ENCODE measurements around the gene EHD1. TPM values are rescaled to one million over a fixed set of nuclear protein-coding genes. Genes with fewer than 3 reads are reported as not detected.

The EHD1 gene
- polyA plus RNA-seq, 10 donors: 64.4 to 115 (median 92.9) TPM

DNA sequence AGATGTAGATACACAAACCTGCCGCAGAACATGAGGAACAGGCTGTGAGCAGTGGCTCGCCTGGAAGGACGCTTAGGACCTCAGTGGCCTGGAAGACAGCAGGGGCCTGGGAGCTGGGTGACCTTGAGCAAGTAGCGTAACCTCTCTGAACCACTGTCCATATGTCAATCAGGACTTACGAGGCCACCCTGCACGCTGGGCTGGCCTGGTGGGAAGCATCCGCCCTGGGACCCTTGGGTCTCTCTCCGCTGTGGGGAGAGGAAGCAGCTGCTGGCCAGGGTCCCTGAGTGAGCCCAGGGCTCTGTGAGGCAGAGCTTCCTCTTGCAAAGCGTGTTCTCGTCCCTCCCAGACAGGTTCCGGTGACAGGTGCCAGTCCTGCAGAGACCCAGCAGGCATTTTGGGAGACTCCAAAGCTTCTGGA lies 14.0 kb upstream of the EHD1 start:
- no peak for DNase-seq

DNA sequence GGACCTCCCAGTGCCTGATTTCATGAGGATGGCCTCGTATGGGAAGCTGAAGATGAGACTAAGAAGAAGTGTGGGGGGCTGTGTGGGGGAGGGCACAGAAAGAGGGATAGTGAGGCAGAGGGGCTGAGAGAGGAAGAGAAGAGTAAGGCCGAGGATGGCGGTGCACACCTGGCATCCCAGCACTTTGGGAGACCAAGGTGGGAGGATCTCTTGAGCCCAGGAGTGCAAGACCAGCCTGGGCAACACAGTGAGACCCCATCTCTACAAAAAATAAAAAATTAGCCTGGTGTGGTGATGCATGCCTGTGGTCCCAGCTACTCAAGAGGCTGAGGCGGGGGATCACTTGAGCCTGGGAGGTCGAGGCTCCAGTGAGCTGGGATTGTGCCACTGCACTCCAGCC lies 13.5 kb upstream of the EHD1 start:
- DNase-seq: no peak

DNA sequence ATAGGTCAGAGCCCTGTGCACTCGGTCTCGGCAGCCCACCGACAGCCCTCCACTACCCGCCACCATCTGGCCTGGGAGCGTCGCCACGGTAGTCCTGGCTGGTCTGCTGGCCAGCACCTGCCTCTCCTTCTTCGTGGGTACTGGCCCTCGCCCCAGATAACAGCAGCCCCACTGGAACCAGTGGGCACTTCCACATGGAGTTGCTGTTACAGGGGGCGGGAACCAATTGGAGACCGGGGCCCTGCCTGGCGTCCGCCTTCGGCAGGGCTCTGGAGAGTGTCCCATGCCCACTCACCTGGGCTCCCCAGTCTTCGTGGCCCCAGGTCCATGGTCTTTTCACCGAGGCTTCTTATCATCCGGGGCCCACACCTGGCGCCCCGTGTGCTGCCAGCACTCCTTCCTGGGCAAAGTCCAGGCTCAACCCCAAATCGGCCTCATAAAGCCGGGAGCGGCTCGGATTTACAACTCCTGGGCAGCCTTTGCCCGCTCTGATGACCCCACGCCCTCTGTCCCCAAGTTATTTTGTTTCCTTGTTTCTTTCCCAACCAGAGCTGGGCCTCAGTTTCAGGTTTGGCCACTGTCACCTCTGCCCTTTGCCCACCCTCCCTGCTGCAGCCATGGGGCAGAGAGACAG lies 12.9 kb upstream of the EHD1 start:
- DNase-seq: no peak

DNA sequence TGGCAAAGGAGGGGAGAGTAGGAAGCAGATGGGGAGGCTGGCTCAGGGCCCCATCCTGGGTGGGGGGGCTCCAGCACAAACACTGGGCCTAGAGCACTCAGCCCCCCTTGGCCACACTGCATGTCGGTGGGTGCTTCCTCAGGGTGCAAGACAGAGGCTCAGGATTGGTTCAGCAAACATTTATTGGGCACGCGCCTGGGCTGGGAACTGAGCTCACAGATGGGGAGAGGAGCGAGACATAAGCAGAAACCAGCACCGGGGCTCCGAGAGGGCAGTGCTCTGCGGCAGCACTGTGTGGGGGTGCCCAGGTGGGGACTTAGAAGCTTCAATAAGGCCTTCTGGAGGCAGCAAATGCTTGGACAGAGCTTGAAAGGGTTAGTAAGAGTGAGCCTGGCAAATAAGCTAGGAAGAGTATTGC lies 12.1 kb upstream of the EHD1 start:
- DNase-seq: no peak

DNA sequence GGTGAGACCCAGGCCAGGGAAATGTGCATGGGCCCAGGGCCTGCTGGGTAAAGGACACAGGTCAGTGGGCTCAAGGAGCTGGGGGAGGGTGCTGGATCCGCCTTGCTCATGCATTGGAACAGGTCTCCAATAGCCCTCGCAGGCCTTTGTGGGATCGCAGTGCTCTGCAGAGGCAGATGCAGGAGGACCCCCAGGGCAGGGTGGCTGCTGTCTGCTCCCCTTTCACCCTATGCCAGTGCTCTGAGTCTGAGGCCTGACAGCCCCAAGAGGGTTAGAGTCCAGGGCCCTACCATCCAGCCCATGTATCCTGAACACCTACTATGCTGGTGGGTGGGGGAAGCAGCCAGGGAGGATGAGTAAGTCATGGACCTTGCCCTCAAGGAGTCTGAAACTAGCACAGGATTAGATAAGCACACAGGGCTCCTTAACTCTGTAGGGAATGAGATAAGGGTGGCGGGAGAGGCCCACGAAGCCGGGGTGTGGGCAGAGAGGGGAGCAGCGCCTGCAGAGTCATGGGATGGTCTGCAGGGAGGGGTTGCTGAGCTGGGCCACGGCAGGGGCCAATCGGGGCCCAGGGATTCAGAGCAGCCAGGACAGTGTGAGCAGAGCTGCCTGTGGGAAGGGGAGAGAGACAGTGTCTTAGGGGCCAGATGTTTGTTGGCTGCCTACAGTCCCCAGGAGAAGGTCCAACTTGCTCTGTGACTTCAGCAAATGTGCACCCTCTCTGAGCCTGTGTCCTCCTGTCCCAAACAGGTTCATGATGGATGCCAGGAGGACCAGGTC lies 10.5 kb upstream of the EHD1 start:
- no peak for DNase-seq

DNA sequence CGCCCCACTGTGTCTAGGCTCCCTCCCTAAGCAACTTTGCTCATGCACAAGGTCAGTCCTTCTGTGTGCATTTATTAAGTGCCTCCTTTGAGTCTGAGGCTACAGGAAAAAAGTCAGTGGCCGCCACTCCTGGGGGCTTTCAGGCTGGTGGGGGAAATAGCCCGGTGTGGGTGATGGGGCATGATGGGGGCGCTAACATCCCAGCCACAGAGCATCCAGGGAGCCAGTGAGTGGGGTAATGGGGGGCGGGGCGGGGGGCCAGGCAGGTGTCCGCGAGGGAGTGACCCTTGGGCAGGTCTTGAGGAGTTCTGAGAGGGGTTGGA lies 9.9 kb upstream of the EHD1 start:
- no peak for DNase-seq

DNA sequence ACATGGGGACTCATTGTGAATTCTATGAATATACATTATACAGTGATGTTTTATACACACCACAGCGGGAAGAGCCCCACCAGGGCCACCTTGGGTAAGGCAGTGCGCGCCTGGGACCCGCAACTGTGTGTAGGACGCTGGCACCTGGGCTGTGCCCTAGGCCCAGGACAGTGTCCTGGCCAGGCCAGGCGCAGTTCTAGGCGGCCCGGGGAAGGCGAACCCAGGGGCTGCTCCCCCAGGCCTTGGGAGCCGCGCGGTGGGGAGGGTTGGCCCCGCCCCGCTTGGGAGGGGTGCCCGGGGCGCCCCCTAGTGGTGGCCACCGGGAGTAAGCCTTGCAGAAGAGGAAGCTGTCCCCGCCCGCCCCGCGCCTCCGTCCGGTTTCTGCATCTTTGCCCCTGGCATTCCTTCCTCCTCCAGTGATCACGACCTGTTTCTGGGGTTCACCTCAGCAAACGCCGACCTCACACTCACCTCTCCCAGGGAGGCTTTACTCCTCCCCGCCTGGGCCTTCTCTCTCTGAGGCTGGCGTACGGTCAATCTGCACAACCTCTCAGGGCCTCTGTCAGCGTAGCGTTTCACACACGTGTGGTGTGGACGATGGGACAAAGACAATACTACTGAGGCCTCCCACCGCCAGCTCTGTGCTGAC lies 9.5 kb upstream of the EHD1 start:
- peak in 2 of 3 donors; percentile 81 to 90 for DNase-seq

DNA sequence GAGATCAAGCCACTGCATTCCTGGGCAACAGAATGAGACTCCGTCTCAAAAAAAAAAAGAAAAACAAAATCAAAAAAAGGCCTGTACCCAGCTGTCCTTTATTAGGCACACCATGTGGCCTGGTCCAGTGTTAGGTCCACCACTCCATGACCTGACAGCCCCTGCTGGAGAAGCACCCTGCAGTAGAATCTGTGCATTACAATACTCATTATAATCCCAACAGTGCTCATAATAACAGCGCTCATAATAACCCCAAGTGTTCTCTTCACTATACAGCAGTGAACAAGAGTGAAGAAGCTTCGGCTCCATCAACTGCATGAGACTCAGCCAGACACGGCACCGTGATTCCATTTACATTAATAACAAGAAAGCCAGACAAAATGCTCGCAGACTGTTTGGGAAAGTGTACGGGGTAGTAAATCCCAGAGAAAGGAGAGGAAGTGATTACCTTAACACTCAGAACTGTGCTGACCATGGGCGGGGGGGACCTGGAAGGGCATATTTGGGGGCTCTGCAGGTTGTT lies 8.9 kb upstream of the EHD1 start:
- DNase-seq: no peak

DNA sequence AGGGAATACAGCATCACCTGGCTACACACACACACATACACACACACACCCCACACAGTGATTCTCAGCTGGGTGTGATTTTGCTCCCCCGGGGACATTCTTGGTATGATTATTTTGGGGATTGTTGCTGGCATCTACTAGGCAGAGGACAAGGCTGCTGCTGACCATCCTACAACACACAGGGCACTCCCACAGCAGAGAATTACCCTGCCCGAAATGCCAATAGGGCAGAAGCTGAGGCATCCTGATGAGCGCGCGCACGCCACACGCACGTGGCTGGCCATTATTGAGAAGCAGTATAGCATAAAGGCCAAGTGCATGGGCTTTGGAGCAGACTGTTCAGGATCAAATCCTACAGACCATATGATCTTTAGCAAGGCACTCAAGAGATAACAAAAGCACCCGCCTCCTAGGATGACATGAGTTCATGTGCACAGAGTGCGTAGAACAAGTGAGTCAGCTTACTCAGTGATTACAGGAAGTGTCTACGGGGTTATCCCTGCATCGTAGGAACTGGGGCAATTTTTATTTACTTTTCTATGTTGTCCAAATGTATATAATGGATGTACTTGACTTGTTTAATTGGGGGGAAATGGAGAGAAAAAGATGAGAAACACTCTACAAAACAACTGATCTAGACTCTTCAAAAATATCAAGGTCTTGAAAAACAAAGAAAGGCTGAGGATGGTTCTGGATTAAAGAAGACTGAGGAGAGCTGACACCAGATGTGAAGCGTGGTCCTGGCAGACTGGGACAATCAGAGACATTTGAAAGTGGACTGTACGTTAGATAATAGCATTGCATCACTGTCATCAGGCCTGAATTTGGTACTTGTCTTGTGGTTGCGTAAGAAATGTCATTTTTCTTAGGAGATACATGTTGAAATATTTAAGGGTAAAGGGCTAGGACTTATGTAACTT lies 7.2 kb upstream of the EHD1 start:
- DNase-seq: no peak

DNA sequence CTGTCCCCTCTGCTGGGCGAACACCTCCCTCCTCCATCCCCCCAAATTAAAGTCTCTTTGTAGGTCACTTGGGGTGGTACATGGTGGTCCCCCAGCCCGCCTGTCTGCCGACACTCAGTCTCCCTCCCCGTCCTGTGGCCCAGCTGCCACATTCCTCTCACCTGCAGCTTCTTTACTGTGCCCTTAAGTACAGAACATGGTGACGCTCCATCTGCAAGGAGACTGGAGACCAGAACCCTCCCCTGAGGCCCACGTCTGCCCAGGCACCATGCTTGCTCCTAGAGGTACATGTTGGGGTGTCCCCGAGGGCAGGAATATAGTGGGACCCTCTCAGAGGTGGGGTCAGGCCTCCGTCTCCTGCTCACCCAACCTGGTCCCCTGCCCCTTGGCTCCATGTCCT lies 5.6 kb upstream of the EHD1 start:
- DNase-seq: no peak

DNA sequence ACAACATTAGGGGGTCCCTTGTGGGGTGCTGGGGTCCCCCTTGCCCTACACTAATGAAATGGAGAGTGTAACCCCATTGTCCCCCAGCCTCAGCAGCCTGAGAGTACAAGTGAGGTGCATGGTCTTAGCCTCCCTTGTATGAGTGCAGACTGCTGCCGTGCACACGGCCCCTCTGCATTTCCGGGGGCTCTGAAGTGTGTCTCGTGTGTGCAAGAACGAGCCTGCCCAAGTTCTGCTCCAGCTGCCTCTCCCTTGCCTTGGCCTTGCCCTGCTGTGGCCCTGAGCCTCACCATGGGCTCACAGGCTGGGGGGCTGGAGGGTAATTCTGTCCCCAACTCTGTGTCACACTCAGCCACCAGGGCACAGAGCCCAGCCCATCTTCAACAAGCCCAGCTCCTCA lies 5.2 kb upstream of the EHD1 start:
- DNase-seq: no peak

DNA sequence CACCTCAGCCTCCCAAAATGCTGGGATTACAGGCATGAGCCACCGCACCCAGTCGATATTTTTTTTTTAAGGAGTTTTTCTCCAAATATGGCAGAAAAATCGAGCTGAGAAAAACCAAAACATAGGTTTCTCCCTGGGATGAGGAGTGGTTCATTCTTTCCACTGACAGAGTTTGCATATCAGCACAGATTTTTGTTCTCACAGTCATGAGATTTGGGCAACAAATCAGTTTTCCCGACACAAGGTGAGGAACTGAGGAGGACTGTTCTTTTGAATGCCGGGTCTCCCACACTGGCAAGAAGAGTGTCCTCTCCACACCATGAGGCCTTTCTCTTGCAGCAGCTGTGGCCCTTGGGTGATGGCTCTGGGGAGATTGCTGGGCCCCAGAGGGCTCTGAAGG lies 3.8 kb upstream of the EHD1 start:
- DNase-seq: no peak

DNA sequence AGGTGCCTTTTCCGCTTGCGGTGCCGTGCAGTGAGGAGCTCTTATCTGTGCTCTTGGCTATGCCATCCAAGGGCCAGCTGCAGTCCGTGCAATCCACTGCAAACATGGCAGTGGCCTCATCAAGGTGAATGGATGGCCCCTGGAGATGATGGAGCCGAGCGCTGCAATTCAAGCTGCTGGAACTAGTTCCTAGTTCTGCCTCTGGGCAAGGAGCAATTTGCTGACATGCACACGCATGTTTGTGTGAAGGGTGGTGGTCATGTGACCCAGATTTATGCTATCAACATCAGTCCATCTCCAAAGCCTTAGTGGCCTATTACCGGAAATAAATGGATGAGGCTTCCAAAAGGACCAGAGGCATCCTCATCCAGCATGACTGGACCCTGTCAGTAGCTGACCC lies 3.1 kb upstream of the EHD1 start:
- no peak for DNase-seq

DNA sequence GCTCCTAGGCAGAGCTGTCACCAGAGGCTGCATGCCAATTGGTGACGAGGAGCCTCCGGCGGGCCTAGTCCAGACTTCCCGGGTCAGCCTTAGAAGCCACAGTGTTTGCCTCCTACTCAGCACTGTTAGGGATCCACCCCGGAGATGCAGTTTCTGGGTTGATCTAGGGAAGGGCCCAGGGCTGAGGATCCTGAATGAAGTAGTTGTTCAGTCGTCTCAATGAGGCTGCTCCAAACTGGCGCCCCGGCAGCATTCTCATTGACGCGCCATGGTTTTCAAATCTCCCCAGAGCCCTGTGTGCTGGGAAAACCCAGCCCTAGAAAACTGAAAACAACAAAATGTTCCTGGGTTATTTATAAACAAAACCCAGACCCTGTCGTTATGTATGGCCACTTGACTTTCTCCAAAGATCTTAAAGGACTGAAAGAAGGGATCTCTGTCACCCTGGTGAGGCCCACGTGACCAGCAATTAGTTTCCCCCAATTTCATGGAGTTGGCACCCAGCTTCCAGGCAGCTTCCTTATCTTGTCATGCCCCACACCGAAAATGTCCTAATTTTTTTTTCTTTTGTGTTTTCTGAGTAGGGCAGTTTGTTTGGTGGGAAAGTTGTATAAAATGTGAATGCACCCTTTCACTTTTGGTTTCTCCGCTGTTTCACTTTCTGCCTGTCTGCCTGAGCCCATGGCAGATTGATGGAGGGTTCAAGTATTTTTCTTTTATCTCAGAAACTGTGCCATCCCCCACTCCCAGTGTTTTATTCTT lies 2.0 kb upstream of the EHD1 start:
- DNase-seq: no peak

DNA sequence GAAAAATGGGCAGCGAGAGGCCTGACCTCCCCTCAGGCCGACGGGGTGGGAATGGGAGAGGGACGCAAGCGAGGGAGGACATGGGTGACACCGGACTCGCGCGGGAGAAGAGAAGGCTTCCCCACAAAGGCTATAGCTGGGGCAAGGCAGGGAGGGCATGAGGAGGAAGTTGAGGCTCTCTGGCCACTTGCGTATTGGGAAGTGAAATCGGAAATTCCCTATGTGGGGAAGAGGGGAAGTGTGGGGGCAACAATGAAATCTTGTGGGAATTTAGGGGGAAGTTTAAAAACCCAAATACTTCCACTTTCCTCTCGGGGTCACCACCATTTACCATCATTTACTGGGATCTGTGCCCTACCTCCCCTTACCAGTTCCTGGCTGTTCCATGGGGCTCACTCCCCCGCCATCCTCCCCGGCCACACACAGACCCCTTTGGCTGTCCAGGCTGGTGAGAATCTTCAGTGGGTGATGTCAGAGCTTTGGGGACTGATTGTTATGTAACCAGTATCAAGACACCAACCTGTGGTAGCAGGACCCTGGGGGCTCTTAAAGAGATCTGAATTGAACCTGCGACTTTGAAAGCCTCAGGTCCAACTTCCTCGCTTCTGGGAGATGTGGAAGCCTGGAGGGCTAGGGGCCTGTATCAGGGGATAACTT lies 951 bp upstream of the EHD1 start:
- DNase-seq: no peak

DNA sequence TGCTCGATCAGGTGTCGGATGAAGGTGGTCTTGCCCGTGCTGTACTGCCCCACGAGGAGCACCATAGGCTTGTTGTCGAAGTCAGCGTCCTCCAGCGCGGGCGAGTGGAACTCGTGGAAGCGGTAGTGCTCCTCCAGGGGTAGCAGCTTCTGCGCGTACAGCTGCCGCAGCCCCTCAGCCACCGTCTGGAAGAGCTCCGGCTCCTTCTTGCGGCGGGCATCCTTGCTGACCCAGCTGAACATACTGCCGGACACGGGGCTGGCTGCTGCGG lies 263 bp downstream of the EHD1 start:
- DNase-seq: no peak

DNA sequence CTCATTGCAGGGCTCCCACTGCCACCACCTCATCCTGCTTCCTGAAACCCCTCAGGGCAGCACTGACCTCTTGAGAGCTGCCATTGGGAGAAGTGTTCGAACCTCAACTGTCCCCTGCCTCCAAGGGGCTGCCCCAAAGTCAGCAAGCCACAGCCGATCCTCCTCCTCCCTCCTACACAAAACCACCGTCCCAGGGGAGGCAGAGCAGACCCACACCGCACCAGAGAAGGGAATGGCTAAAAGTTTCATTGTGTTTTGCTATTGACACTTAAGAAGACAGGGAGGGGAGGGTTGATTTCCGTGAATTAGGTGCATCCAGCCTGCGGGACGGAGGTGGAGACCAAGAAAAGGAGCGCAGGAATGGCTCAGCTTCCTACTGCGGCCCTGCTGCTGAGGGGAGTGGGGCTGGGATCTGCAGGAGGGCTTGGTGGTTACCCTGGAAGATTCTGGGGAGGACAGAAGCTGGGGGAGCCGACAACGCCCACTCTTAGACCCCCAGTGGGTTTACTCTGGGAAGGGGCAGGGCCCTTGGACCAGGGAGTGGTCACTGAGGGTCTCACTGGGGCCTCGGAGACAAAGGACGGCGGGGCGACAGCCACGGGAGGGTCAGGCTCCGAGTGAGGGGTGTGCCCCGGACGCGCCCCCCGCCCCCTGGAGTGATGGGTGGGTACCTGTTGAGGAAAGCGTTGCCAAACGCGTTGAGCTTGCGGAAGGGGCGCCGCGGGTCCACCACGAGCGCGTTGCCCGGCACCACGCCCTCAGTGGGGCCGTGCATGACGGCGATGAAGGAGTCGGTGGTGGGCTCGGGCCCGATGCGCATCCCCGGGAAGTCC lies 815 bp downstream of the EHD1 start:
- peak in 1 of 3 donors; percentile 52 for DNase-seq

DNA sequence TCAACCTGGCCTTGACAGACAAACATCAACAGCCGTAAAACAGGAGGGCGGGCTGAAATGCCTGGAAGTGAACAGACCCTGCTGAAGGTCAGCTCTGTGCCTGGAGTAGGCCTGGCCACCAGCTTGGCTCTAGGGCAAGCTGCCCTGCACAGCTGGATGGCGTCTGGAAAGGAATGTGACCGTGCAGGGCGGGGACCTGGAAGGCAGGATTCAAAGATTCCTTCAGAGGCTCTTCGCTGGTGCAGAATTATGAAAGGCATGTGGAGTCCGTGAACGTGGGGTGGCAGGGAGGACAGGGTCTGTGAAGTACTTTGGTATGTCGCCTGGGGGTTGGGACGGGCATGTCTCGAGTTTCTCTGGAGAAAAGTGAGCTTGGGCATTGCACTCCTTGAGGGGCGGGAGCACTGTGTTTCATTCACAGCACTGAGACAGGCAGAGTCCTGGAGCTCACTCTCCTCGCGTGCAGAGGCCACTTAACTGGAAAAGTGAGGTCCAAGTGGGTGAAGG lies 1.5 kb downstream of the EHD1 start:
- DNase-seq: peak in 1 of 3 donors; percentile 46

DNA sequence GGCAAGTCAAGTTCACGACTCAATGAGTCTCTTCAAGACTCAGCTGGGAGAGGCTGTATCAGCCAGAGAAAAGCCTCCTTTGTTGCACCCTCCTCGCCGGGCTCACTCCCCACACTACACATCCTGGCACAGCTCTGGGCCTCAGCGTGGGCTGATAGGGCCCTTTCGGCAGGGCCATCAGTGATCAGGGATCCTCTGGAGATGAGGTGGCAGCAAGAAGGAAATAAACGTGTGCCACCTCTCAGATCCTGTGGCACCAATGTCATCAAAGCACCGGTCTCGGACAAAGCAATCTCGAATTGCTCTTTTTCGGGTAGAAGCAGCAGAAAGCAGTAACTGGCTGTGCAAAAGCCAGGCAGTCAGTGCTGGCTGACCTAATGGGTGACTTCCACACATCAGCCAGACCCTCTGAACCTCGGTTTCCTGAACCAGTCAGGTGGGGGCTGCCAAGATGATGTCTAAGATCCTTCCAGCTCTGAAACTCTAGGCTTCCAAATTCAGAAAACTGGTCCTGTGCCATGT lies 2.1 kb downstream of the EHD1 start:
- DNase-seq: no peak
